HCT116 (cell line): ENCODE results near the gene CPNE9. TPM values are rescaled to one million over a fixed set of nuclear protein-coding genes. Genes with fewer than 3 reads are reported as not detected.

Experiments used
- ATAC-seq: fragments of 200-7000 bp; cut with Tn5 transposase; 2 replicates; pipeline ENCODE4 v1.9.1; 2020; ENCODE audit warnings: mild to moderate bottlenecking, moderate library complexity
- BruUV-seq: library from RNA; stranded (reverse); fragments of 400-500 nt; replicated peaks from 2 replicates; lab custom pipeline; 2021; lab: Mats Ljungman, UMichigan
- CTCF ChIA-PET: fragments of 300-600 bp; sonication (Branson Sonifier 250); formaldehyde crosslinking; loops from one replicate; lab custom pipeline; 2021; ENCODE audit warnings: antibody characterized with exemption; lab: Charles Lee
- POLR2A ChIA-PET: fragments of 300-600, 350-600 bp; sonication (Branson Sonifier 250); formaldehyde crosslinking; loops from one replicate; lab custom pipeline; 2021; ENCODE audit warnings: antibody characterized with exemption; lab: Charles Lee
- RAD21 ChIA-PET, 2 experiments: fragments of 300-600 bp; sonication (Branson Sonifier 250); formaldehyde crosslinking; loops; one replicate each; lab custom pipeline; 2023; ENCODE audit warnings: low total read pairs in 2 of 2; ENCODE audit not compliant: uncharacterized antibody in 2 of 2, unreplicated experiment in 2 of 2, low non-redundant PET in 1 of 2; lab: Charles Lee
- DNase-seq: peaks from one replicate; pipeline ENCODE4 v3.0.0-alpha.2; 2010; ENCODE audit warnings: low read depth, low spot score
- H2AFZ ChIP-seq: fragments of 200-600 bp; shearing (Covaris generic), sonication (generic); 2 replicates; pipeline ENCODE4 v1.6.1; 2017; ENCODE audit warnings: low read depth, mixed run types, mixed read lengths, antibody characterized with exemption, low read length; ENCODE audit not compliant: poor library complexity, severe bottlenecking
- H3K27ac ChIP-seq: 2 replicates; pipeline ENCODE4 v1.5.1; 2012; ENCODE audit warnings: low read depth, low read length
- H3K27me3 ChIP-seq: fragments of 200-600 bp; sonication (generic); 2 replicates; pipeline ENCODE4 v1.6.1; 2016; ENCODE audit warnings: mixed run types, low read length, mixed read lengths; ENCODE audit not compliant: insufficient read depth
- H3K36me3 ChIP-seq, 2 experiments: fragments of 200-500 bp in 1 of 2; fragments of 200-600 bp in 1 of 2; sonication (Bioruptor generic) in 1 of 2; sonication (generic) in 1 of 2; 2 replicates each; pipeline versions ENCODE4 v1.5.1 to v1.6.1; 2014 to 2016; ENCODE audit warnings: low read length in 2 of 2, inconsistent platforms in 1 of 2, mixed read lengths in 1 of 2, mixed run types in 1 of 2; ENCODE audit not compliant: insufficient read depth in 2 of 2, control insufficient read depth in 1 of 2
- H3K4me1 ChIP-seq, 2 experiments: fragments of 200-600 bp in 1 of 2; sonication (generic) in 1 of 2; 2 replicates each; pipeline versions ENCODE4 v1.5.1 to v1.6.1; 2012 to 2017; ENCODE audit warnings: low read length in 2 of 2, inconsistent platforms in 1 of 2, mild to moderate bottlenecking in 1 of 2, mixed read lengths in 1 of 2, mixed run types in 1 of 2, moderate library complexity in 1 of 2; ENCODE audit not compliant: insufficient read depth in 2 of 2, control insufficient read depth in 1 of 2
- H3K4me2 ChIP-seq: fragments of 200-600 bp; sonication (generic); 2 replicates; pipeline ENCODE4 v1.6.1; 2017; ENCODE audit warnings: mixed run types, low read length, mixed read lengths
- H3K4me3 ChIP-seq, 2 experiments: fragments of 200-600 bp in 1 of 2; sonication (generic) in 1 of 2; replicated peaks in 1 of 2; 2 replicates each; pipeline ENCODE4 v1.5.1; 2011 to 2016; ENCODE audit warnings: low read length in 2 of 2, control low read depth in 1 of 2, low read depth in 1 of 2, mild to moderate bottlenecking in 1 of 2, mixed read lengths in 1 of 2, mixed run types in 1 of 2
- H3K79me2 ChIP-seq: fragments of 200-600 bp; sonication (generic); 2 replicates; pipeline ENCODE4 v1.6.1; 2017; ENCODE audit warnings: mild to moderate bottlenecking, mixed run types, low read length, moderate library complexity, mixed read lengths; ENCODE audit not compliant: insufficient read depth
- H3K9ac ChIP-seq: fragments of 200-600 bp; sonication (generic); 2 replicates; pipeline ENCODE4 v1.6.1; 2016; ENCODE audit warnings: low read length, mixed read lengths
- H3K9me2 ChIP-seq: fragments of 200-600 bp; sonication (generic), shearing (Covaris generic); 2 replicates; pipeline ENCODE4 v1.6.1; 2017; ENCODE audit warnings: mixed run types, mild to moderate bottlenecking, moderate library complexity; ENCODE audit not compliant: insufficient read depth
- H3K9me3 ChIP-seq, 2 experiments: fragments of 200-500 bp in 1 of 2; fragments of 200-600 bp in 1 of 2; sonication (Bioruptor generic) in 1 of 2; sonication (generic) in 1 of 2; 2 replicates each; pipeline ENCODE4 v1.6.1; 2014 to 2017; ENCODE audit warnings: low read length in 2 of 2, mixed read lengths in 2 of 2, inconsistent platforms in 1 of 2, low read depth in 1 of 2, mild to moderate bottlenecking in 1 of 2, mixed run types in 1 of 2, moderate library complexity in 1 of 2; ENCODE audit not compliant: control insufficient read depth in 1 of 2, insufficient read depth in 1 of 2
- H4K20me1 ChIP-seq: fragments of 200-600 bp; sonication (generic), shearing (Covaris generic); 2 replicates; pipeline ENCODE4 v1.6.1; 2017; ENCODE audit warnings: mixed run types, mild to moderate bottlenecking, moderate library complexity; ENCODE audit not compliant: insufficient read depth
- EGR1 ChIP-seq: IDR thresholded peaks from 2 replicates; pipeline ENCODE4 v1.6.1; 2012; ENCODE audit warnings: low read depth
- ELF1 ChIP-seq: IDR thresholded peaks from 2 replicates; pipeline ENCODE4 v1.6.1; 2012; ENCODE audit warnings: low read depth, borderline replicate concordance
- EZH2phosphoT487 ChIP-seq: fragments of 200-600 bp; IDR thresholded peaks from 2 replicates; pipeline ENCODE4 v1.6.1; 2018; ENCODE audit warnings: antibody characterized with exemption, borderline replicate concordance
- JUND ChIP-seq: IDR thresholded peaks from 2 replicates; pipeline ENCODE4 v1.6.1; 2012
- SIN3A ChIP-seq: IDR thresholded peaks from 2 replicates; pipeline ENCODE4 v1.6.1; 2012; ENCODE audit warnings: low read depth
- SP1 ChIP-seq: IDR thresholded peaks from 2 replicates; pipeline ENCODE4 v1.6.1; 2012; ENCODE audit warnings: low read depth
- ZFX ChIP-seq: fragments of 450-650 bp; IDR thresholded peaks from 2 replicates; pipeline ENCODE4 v1.6.1; 2017
- ZNF274 ChIP-seq: fragments of 200-500 bp; sonication (Bioruptor generic); IDR thresholded peaks from 2 replicates; pipeline ENCODE4 v1.6.1; 2014; ENCODE audit warnings: mild to moderate bottlenecking, low read depth, low read length, inconsistent platforms
- intact Hi-C: fragments of 100-400 bp; cut with micrococcal nuclease; formaldehyde crosslinking; loops from 2 replicates; pipeline ENCODE4 v1.10.0; 2022
- total RNA-seq: library from RNA; stranded (reverse); gene quantifications from one replicate; pipeline ENCODE4 v1.2.1, GENCODE V29; 2021; ENCODE audit not compliant: unreplicated experiment
- TF ChIP-seq, protein P1 (sequence below): IDR thresholded peaks from 2 replicates; pipeline ENCODE4 v1.6.1; 2011; ENCODE audit warnings: mild to moderate bottlenecking, low read length, moderate library complexity; ENCODE audit not compliant: insufficient replicate concordance; ENCODE audit errors: extremely low read depth
- TF ChIP-seq, protein P2 (sequence below), 3 experiments: fragments of 200-600 bp in 1 of 3; sonication (generic) in 1 of 3; IDR thresholded peaks in 2 of 3; conservative IDR thresholded peaks in 1 of 3; 2 replicates each; pipeline ENCODE4 v1.5.1; 2012 to 2017; ENCODE audit warnings: low read depth in 2 of 3, low read length in 2 of 3, antibody characterized with exemption in 1 of 3, borderline replicate concordance in 1 of 3, control low read depth in 1 of 3, mild to moderate bottlenecking in 1 of 3, mixed read lengths in 1 of 3, mixed run types in 1 of 3, moderate library complexity in 1 of 3; ENCODE audit not compliant: insufficient read depth in 1 of 3
- TF ChIP-seq, protein P3 (sequence below): IDR thresholded peaks from 2 replicates; pipeline ENCODE4 v1.6.1; 2012

The CPNE9 gene
- total RNA-seq, 1 experiment from 2014 or later: 0.98 TPM

DNA sequence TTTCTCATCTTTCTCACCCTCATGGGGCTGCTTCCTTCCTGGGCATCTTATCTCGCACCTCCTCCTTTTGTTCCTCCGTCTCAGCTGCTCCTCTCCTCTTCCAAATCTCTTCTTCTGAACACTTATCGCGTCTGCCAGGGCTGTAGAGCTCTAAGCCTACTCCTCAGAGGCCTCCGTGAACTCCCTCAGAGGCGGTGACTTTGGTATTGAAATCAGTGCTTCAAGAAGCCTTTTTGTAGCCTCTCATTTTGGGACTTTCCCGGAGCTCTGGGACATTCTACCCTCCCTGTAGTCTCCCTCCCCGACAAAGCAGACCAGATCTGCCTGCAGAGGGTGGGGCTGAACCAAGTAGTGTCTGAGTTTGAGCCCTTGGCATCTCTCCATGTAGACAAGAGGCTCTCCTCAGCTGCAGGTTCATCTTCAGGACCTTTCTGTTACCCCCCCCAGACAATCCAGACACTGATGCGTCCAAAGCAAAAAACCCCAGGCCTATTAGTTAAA, 17.5 kb upstream of the CPNE9 start:
- Histone ChIP-seq H3K9me2 (no peaks in the 10 kb centered on the region), H4K20me1 (no peaks in the 10 kb centered on the region), H3K4me3 (no peak overlapping the region), H3K79me2 (no peaks in the 10 kb centered on the region), H3K4me2 (no peak overlapping the region)
- ChIA-PET RAD21 (no interaction called here), POLR2A (no interaction called here)
- intact Hi-C loops: no loop called here
- DNase-seq: no peak
- no peak for TF ChIP-seq JUND
- TF ChIP-seq ZFX: no peak
- TF ChIP-seq, protein P1, sequence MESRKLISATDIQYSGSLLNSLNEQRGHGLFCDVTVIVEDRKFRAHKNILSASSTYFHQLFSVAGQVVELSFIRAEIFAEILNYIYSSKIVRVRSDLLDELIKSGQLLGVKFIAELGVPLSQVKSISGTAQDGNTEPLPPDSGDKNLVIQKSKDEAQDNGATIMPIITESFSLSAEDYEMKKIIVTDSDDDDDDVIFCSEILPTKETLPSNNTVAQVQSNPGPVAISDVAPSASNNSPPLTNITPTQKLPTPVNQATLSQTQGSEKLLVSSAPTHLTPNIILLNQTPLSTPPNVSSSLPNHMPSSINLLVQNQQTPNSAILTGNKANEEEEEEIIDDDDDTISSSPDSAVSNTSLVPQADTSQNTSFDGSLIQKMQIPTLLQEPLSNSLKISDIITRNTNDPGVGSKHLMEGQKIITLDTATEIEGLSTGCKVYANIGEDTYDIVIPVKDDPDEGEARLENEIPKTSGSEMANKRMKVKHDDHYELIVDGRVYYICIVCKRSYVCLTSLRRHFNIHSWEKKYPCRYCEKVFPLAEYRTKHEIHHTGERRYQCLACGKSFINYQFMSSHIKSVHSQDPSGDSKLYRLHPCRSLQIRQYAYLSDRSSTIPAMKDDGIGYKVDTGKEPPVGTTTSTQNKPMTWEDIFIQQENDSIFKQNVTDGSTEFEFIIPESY: no peak
- no peak for TF ChIP-seq EGR1
- TF ChIP-seq, all 23 proteins: peak for 0
- no peak for ATAC-seq
- Histone ChIP-seq H3K27me3 (no peaks in the 10 kb centered on the region), H3K9ac (no peak overlapping the region), H3K36me3 (peaks cover 13 to 19% of the 10 kb centered on the region in 2 experiments; a peak in 2 of 4 replicates), H3K4me1 (no peaks in the 10 kb centered on the region), H3K9me3 (no peaks in the 10 kb centered on the region), H2AFZ (no peak overlapping the region), H3K27ac (no peak overlapping the region)
- BruUV-seq: no TSS peak
- CTCF ChIA-PET: no interaction called here

DNA sequence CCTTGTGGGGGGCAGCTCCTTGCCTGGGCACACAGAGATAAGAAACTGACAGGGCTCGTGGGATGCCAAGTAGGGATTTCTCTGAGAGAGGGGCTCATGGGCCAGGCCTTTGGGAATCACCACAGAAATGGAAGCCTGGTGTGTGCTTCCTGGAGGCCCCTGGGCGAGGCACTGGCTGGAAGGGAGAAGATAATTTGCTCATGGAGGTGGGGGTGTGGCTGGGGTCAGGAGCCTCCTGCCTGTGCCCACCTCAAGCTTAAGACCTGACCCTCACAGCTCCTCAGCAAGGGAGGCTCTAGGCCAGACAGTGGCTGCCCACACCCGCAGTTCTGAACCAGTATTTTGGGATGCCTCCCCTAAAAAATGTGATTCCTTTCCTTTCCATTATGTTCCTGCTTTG, 16.9 kb upstream of the CPNE9 start:
- Histone ChIP-seq H3K9ac (no peak overlapping the region), H3K4me3 (no peak overlapping the region), H2AFZ (no peak overlapping the region), H3K9me2 (no peaks in the 10 kb centered on the region), H4K20me1 (no peaks in the 10 kb centered on the region), H3K4me1 (no peaks in the 10 kb centered on the region), H3K4me2 (no peak overlapping the region), H3K9me3 (no peaks in the 10 kb centered on the region), H3K36me3 (peaks cover 10 to 19% of the 10 kb centered on the region in 2 experiments; a peak in 2 of 4 replicates), H3K79me2 (no peaks in the 10 kb centered on the region), H3K27me3 (no peaks in the 10 kb centered on the region), H3K27ac (no peak overlapping the region)
- POLR2A ChIA-PET: no interaction called here
- CTCF ChIA-PET: no interaction called here
- intact Hi-C loops: no loop called here
- TF ChIP-seq EZH2phosphoT487: no peak
- TF ChIP-seq SP1: no peak
- TF ChIP-seq, protein P2, sequence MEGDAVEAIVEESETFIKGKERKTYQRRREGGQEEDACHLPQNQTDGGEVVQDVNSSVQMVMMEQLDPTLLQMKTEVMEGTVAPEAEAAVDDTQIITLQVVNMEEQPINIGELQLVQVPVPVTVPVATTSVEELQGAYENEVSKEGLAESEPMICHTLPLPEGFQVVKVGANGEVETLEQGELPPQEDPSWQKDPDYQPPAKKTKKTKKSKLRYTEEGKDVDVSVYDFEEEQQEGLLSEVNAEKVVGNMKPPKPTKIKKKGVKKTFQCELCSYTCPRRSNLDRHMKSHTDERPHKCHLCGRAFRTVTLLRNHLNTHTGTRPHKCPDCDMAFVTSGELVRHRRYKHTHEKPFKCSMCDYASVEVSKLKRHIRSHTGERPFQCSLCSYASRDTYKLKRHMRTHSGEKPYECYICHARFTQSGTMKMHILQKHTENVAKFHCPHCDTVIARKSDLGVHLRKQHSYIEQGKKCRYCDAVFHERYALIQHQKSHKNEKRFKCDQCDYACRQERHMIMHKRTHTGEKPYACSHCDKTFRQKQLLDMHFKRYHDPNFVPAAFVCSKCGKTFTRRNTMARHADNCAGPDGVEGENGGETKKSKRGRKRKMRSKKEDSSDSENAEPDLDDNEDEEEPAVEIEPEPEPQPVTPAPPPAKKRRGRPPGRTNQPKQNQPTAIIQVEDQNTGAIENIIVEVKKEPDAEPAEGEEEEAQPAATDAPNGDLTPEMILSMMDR (IDR thresholded peaks at IDR 0.05 in 2 of 3, conservative IDR thresholded peaks at IDR 0.05 in 1 of 3; ENCODE audit: borderline replicate concordance in 1 of 3, insufficient read depth in 1 of 3, low read depth in 2 of 3, low read length in 2 of 3): no peak
- no peak for TF ChIP-seq ELF1
- TF ChIP-seq ZNF274: no peak
- TF ChIP-seq, protein P3, sequence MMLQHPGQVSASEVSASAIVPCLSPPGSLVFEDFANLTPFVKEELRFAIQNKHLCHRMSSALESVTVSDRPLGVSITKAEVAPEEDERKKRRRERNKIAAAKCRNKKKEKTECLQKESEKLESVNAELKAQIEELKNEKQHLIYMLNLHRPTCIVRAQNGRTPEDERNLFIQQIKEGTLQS: no peak
- TF ChIP-seq ZFX: no peak
- TF ChIP-seq SIN3A: no peak
- no peak for ATAC-seq
- RAD21 ChIA-PET: no interaction called here
- DNase-seq: no peak
- BruUV-seq: no TSS peak
